ENCODE results near the gene CHCHD6.

The CHCHD6 gene

GRCh38 chr3:126958638-126959085, 254.6 kb downstream of the CHCHD6 start:
- no peak for TF ChIP-seq CTCF (IDR thresholded peaks at IDR 0.05; ENCODE audit: low read depth, low read length)

GRCh38 chr3:126959136-126959920, 255.3 kb downstream of the CHCHD6 start:
- H3K4me3 ChIP-seq (ENCODE audit: low read depth, low read length), result no peak overlapping the region
- no peak for TF ChIP-seq CTCF (IDR thresholded peaks at IDR 0.05; ENCODE audit: low read depth, low read length)

More at GRCh38 chr3:126958638-126959085, 254.6 kb downstream of the CHCHD6 start:
- no peak overlapping the region for H3K4me3 ChIP-seq (ENCODE audit: low read depth, low read length)

GRCh38 chr3:126959921-126960603, 256.0 kb downstream of the CHCHD6 start:
- TF ChIP-seq CTCF (IDR thresholded peaks at IDR 0.05; ENCODE audit: low read depth, low read length), result peak; percentile 67
- H3K4me3 ChIP-seq (ENCODE audit: low read depth, low read length), result no peak overlapping the region

GRCh38 chr3:126960604-126960995, 256.6 kb downstream of the CHCHD6 start:
- no peak for TF ChIP-seq CTCF (IDR thresholded peaks at IDR 0.05; ENCODE audit: low read depth, low read length)
- no peak overlapping the region for H3K4me3 ChIP-seq (ENCODE audit: low read depth, low read length)

GRCh38 chr3:126961191-126961790, 257.3 kb downstream of the CHCHD6 start:
- no peak overlapping the region for H3K4me3 ChIP-seq (ENCODE audit: low read depth, low read length)
- no peak for TF ChIP-seq CTCF (IDR thresholded peaks at IDR 0.05; ENCODE audit: low read depth, low read length)

GRCh38 chr3:126961791-126962461, 257.9 kb downstream of the CHCHD6 start:
- TF ChIP-seq CTCF (IDR thresholded peaks at IDR 0.05; ENCODE audit: low read depth, low read length), result no peak
- no peak overlapping the region for H3K4me3 ChIP-seq (ENCODE audit: low read depth, low read length)

Data from WI38 (cell line).